Right cardiac atrium (tissue), 5 donors: ENCODE measurements around the gene FDXACB1. TPM values are rescaled to one million over a fixed set of nuclear protein-coding genes. Genes with fewer than 3 reads are reported as not detected.

Source experiments
- ATAC-seq, 2 donors: fragments of 200-7000 bp; cut with Tn5 transposase; one replicate each; pipeline versions ENCODE4 v1.8.0 to v1.9.1; 2020; ENCODE audit warnings: moderate library complexity in 2 of 2, mild to moderate bottlenecking in 1 of 2
- DNase-seq, 3 donors: peaks; one replicate each; pipeline ENCODE4 v3.0.0-alpha.2; 2020
- H3K27ac ChIP-seq: one replicate; pipeline ENCODE4 v1.5.1; 2013; ENCODE audit warnings: mild to moderate bottlenecking, low read length, control low read depth, moderate library complexity
- H3K27me3 ChIP-seq: one replicate; pipeline ENCODE4 v1.6.1; 2013; ENCODE audit not compliant: control insufficient read depth, insufficient read depth
- H3K4me1 ChIP-seq: one replicate; pipeline ENCODE4 v1.6.1; 2013; ENCODE audit warnings: low read length; ENCODE audit not compliant: control insufficient read depth, insufficient read depth
- H3K4me3 ChIP-seq: one replicate; pipeline ENCODE4 v1.5.1; 2013; ENCODE audit warnings: low read length, control low read depth
- H3K9me3 ChIP-seq: one replicate; pipeline ENCODE4 v1.6.1; 2013; ENCODE audit warnings: low read length; ENCODE audit not compliant: control insufficient read depth
- WGBS: extraction: QIAGEN DNeasy Blood & Tissue Kit; methylation state at CpG from one replicate; pipeline ENCODE4 v1.1.7; 2013; 5-methylcytosine and 5-hydroxymethylcytosine counted together
- intact Hi-C, 4 donors: fragments of 100-400 bp; cut with DNase I; formaldehyde crosslinking; loops; one replicate each; pipeline versions ENCODE4 v1.11.0 to v1.14.0; 2022 to 2023
- polyA plus RNA-seq: library from polyadenylated mRNA; stranded (reverse); fragments of 200-250 nt; gene quantifications from one replicate; pipeline ENCODE4 v1.2.3, GENCODE V29; 2013
- total RNA-seq, 4 donors: library from RNA; stranded (reverse); fragmentation: NEBNext Ultra II Directional; extraction: Animal tissue kit (Norgen Biotek cat#: 25700); gene quantifications; one replicate each; pipeline ENCODE4 v1.2.1, GENCODE V29; 2021
- donor health status: healthy with polysubstance abuse.
- donor health status: DM: no; HTN: yes; CAD: no.
- donor health status: DM: no; HTN: no; CAD: no.
- donor health status: DM: no; HTN: yes; CAD: no; lungs with severe emphysema.
- donor health status: DM: yes; HTN: yes; CAD: no.

The FDXACB1 gene
- total and polyA plus RNA-seq, 5 donors: 1.1 to 1.7 (median 1.6) TPM

DNA sequence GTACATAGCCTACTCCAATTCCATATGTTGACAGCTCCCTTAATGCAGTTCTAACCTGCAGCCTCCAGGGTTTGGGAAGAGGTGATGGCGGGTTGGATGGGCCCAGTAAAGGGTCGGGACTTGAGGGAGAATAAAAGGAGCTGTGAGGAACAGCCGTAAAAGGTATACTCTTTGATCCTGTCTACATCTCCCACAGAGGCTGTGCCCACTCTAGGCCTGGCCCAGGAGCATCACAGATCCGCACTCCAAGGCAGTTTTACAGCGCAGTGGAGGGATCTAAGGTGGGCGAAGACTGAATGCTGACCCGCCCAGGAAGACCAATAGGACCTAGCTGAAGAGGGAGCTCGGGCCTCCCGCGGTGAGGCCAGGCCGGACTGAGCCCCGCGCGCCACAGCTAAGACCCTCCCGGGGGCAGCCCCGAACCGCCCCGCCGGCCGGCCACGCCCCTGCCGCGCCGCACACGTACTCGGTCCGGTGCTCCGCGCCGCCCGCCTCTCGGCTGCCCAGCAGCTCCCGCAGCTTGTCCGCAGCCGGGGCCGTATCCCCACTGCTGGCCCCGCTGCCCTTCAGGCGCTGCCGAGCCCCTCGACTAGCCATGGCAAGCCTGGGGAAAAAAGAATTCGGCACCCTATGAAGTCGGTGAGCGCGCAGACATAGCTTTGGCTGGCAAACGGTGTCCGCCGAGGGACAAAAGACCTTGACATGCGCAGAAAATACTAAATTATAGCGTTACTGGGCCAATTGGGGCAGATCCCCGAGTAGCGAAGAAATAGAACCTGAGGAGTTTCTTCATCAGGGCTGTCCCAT, 7.9 kb downstream of the FDXACB1 start, which contains the start of gene ALG9:
Gene ALG9, minus strand, starts transcription at position 696 of the 807 bp plus-strand sequence. Its CDS starts 99 bp downstream, at position 597.
- H3K4me1 ChIP-seq: no peaks in the 10 kb centered on the region
- DNase-seq (peak; percentile 87 to 94 (median 94)), ATAC-seq (peak; percentile 96)
- no peaks in the 10 kb centered on the region for H3K9me3 ChIP-seq
- H3K27me3 ChIP-seq: no peaks in the 10 kb centered on the region
- H3K4me3 ChIP-seq: peak within 1 kb of the TSS; percentile 97
- peak within 1 kb of the TSS; percentile 94 for H3K27ac ChIP-seq
- intact Hi-C loops: loop anchor here in 2 of 4 donors (10.0 kb wide), 1 partner anchor 64 kb away; the partner anchor contains the start of gene DIXDC1 (in 2 of the 2)
- WGBS: under 1% methylated on average over 51 of the region's 51 CpGs

DNA sequence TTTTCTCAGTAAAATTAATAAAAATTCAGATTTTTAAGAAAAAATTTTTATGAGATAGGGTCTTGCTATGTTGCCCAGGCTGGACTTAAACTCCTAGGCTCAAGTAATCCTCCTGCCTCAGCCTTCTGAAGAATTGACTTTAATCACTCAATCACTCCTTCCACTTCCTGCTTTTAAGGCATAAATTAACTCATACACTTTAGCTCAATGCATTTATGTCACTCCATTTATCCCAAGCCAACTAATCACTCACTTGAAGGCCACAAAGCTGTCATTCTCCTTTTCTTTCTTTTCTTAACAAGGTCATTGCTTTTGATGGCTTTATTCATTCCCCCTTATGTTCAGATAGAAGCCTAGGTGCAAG, 8.5 kb downstream of the FDXACB1 start:
- H3K27ac ChIP-seq: peak overlapping the region; percentile 94
- H3K4me1 ChIP-seq: no peaks in the 10 kb centered on the region
- intact Hi-C loops: loop anchor here in 2 of 4 donors (10.0 kb wide), 1 partner anchor 64 kb away; the partner anchor contains the start of gene DIXDC1 (in 2 of the 2)

GRCh38 chr11:111870113-111870512, 8.9 kb downstream of the FDXACB1 start:
- H3K27me3 ChIP-seq: no peaks in the 10 kb centered on the region
- intact Hi-C loops: loop anchor here in 2 of 4 donors (10.0 kb wide), 1 partner anchor 65 kb away; the partner anchor contains the start of gene DIXDC1 (in 2 of the 2)
- no peaks in the 10 kb centered on the region for H3K4me1 ChIP-seq
- peak overlapping the region; percentile 97 for H3K4me3 ChIP-seq
- no peak for ATAC-seq
- DNase-seq: no peak
- no peaks in the 10 kb centered on the region for H3K9me3 ChIP-seq
- 98% methylated on average over 1 of the region's 1 CpG for WGBS
- no peak overlapping the region for H3K27ac ChIP-seq

More for the DNA sequence above, 8.5 kb downstream of the FDXACB1 start:
- Histone ChIP-seq H3K4me3 (peak overlapping the region; percentile 97), H3K9me3 (no peaks in the 10 kb centered on the region), H3K27me3 (no peaks in the 10 kb centered on the region)
- no peak for ATAC-seq
- no peak for DNase-seq

GRCh38 chr11:111860257-111860656, 18.7 kb downstream of the FDXACB1 start:
- ATAC-seq: no peak
- Histone ChIP-seq H3K27ac (no peak overlapping the region), H3K4me1 (no peaks in the 10 kb centered on the region), H3K4me3 (no peak overlapping the region), H3K27me3 (no peaks in the 10 kb centered on the region), H3K9me3 (no peaks in the 10 kb centered on the region)
- no peak for DNase-seq
- intact Hi-C loops: no loop called here
- 95% methylated on average over 3 of the region's 3 CpGs for WGBS

DNA sequence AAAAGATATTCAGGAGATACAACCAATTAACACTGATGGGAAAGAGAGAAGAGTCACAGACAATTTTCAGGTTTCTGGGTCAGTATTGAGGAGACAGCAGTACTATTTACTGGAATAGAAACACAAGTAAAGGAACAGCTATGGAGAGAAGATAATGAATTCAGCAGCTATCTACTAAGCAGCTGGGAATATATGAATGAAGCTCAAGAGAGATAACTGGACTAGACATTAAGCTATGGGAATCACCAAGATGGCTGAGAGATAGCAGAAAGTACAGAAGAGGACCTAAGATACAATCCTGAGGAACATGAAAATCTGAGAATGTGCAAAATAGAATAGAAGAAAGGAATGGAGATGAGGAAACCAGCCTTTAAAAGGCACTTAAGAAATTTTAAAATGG, 23.5 kb downstream of the FDXACB1 start:
- DNase-seq: no peak
- no peaks in the 10 kb centered on the region for H3K4me1 ChIP-seq
- H3K27me3 ChIP-seq: no peaks in the 10 kb centered on the region
- intact Hi-C loops: no loop called here
- ATAC-seq: no peak
- H3K27ac ChIP-seq: no peak overlapping the region
- H3K9me3 ChIP-seq: no peaks in the 10 kb centered on the region
- no peak overlapping the region for H3K4me3 ChIP-seq

DNA sequence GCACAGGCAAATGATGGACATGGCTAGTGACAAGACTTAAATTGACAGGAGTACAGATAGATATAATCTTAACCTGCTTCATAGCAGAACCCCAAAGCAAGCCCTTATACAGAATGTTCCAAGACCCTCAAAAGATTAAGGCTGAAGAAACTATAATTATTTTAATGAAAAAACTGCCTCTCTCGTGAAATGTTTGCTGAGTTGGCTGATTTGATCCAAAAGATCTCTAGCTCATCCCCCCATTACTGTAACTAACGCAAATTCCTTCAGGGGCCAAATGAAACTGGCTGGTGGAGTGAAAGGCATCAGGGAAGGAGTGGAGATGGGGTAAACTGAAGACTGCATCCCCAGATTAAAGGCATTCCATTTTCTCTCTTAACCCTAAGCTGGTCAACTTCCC, 26.9 kb downstream of the FDXACB1 start:
- Histone ChIP-seq H3K27me3 (no peaks in the 10 kb centered on the region), H3K27ac (no peak overlapping the region), H3K4me1 (no peaks in the 10 kb centered on the region), H3K4me3 (no peak overlapping the region), H3K9me3 (no peaks in the 10 kb centered on the region)
- intact Hi-C loops: no loop called here
- ATAC-seq: no peak
- no peak for DNase-seq
- 82% methylated on average over 2 of the region's 2 CpGs for WGBS

GRCh38 chr11:111851636-111852035, 27.3 kb downstream of the FDXACB1 start:
- Histone ChIP-seq H3K4me3 (no peak overlapping the region), H3K4me1 (no peaks in the 10 kb centered on the region), H3K27ac (no peak overlapping the region), H3K27me3 (no peaks in the 10 kb centered on the region), H3K9me3 (no peaks in the 10 kb centered on the region)
- no peak for ATAC-seq
- DNase-seq: no peak
- intact Hi-C loops: no loop called here

DNA sequence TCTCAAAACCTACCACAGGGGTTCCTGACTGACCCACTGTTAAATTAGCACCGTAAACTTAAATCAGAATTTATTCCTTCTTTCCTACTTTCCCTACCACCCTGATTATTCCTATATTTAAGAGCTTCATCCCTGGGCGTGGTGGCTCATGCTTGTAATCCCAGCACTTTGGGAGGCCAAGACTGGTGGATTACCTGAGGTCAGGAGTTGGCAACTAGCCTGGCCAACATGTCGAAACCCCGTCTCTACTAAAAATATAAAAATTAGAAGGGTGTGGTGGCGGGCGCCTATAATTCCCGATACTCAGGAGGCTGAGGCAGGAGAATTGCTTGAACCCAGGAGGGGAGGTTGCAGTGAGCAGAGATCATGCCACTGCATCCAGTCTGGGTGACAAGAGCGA, 27.9 kb downstream of the FDXACB1 start:
- DNase-seq (no peak), ATAC-seq (no peak)
- H3K9me3 ChIP-seq: no peaks in the 10 kb centered on the region
- intact Hi-C loops: no loop called here
- no peak overlapping the region for H3K4me3 ChIP-seq
- H3K27me3 ChIP-seq: no peaks in the 10 kb centered on the region
- WGBS: 93% methylated on average over 8 of the region's 8 CpGs
- no peak overlapping the region for H3K27ac ChIP-seq
- no peaks in the 10 kb centered on the region for H3K4me1 ChIP-seq

GRCh38 chr11:111849631-111850030, 29.3 kb downstream of the FDXACB1 start:
- WGBS: 96% methylated on average over 3 of the region's 3 CpGs

GRCh38 chr11:111846636-111847035, 32.3 kb downstream of the FDXACB1 start:
- Histone ChIP-seq H3K27ac (no peak overlapping the region), H3K4me3 (no peak overlapping the region), H3K9me3 (no peaks in the 10 kb centered on the region), H3K27me3 (no peaks in the 10 kb centered on the region), H3K4me1 (no peaks in the 10 kb centered on the region)
- no peak for DNase-seq
- intact Hi-C loops: loop anchor here in 1 of 4 donors (10.0 kb wide), 2 partner anchors 252 to 282 kb away; no protein-coding TSS in a partner anchor
- 28% methylated on average over 1 of the region's 1 CpG for WGBS
- ATAC-seq: peak in 1 of 2 donors; percentile 28

More at GRCh38 chr11:111849631-111850030, 29.3 kb downstream of the FDXACB1 start:
- Histone ChIP-seq H3K4me3 (no peak overlapping the region), H3K4me1 (no peaks in the 10 kb centered on the region), H3K27me3 (no peaks in the 10 kb centered on the region), H3K9me3 (no peaks in the 10 kb centered on the region), H3K27ac (no peak overlapping the region)
- no peak for DNase-seq
- ATAC-seq: no peak
- intact Hi-C loops: loop anchor here in 1 of 4 donors (10.0 kb wide), 2 partner anchors 255 to 285 kb away; no protein-coding TSS in a partner anchor

GRCh38 chr11:111846063-111846462, 32.9 kb downstream of the FDXACB1 start:
- H3K4me3 ChIP-seq: no peak overlapping the region
- ATAC-seq: no peak
- no peak for DNase-seq
- no peaks in the 10 kb centered on the region for H3K27me3 ChIP-seq
- H3K4me1 ChIP-seq: no peaks in the 10 kb centered on the region
- H3K27ac ChIP-seq: no peak overlapping the region
- WGBS: 74% methylated on average over 2 of the region's 2 CpGs
- intact Hi-C loops: loop anchor here in 1 of 4 donors (10.0 kb wide), 2 partner anchors 251 to 281 kb away; no protein-coding TSS in a partner anchor
- no peaks in the 10 kb centered on the region for H3K9me3 ChIP-seq
